Measurements from ENCODE around the gene EVX2.

- TF ChIP-seq POLR2A (IDR thresholded peaks at IDR 0.05; ENCODE audit: low read depth, low read length) (no peak), MAZ (IDR thresholded peaks at IDR 0.05; ENCODE audit: borderline replicate concordance, low read depth, low read length) (no peak), CTCF (conservative IDR thresholded peaks at IDR 0.05; ENCODE audit: low read depth, low read length) (no peak), FOS (IDR thresholded peaks at IDR 0.05; ENCODE audit: low read depth, low read length) (no peak), MAFK (IDR thresholded peaks at IDR 0.05; ENCODE audit: low read depth, low read length) (no peak), MXI1 (IDR thresholded peaks at IDR 0.05; ENCODE audit: borderline replicate concordance, low read depth, low read length) (no peak), CHD1 (IDR thresholded peaks at IDR 0.05; ENCODE audit: low read depth, low read length) (no peak), USF2 (IDR thresholded peaks at IDR 0.05; ENCODE audit: low read depth, low read length) (no peak)
Measured at GRCh38 chr2:176104316-176105077, 20.7 kb upstream of the EVX2 start.

Measured in IMR-90 (cell line).